Upper lobe of left lung (tissue), 6 donors: ENCODE results near the gene SLITRK3. TPM values are rescaled to one million over a fixed set of nuclear protein-coding genes. Genes with fewer than 3 reads are reported as not detected.

Experiments
- ATAC-seq, 2 donors: fragments of 200-7000 bp; cut with Tn5 transposase; one replicate each; pipeline ENCODE4 v1.9.1; 2022; ENCODE audit warnings: mild to moderate bottlenecking in 2 of 2, moderate library complexity in 2 of 2; ENCODE audit not compliant: low FRiP score in 2 of 2
- DNase-seq, 2 donors: peaks; one replicate each; pipeline ENCODE4 v3.0.0-alpha.2; 2019 to 2020
- H3K27ac ChIP-seq, 4 donors: fragments of 200-600 bp; sonication (generic); one replicate each; pipeline ENCODE4 v1.5.1; 2016 to 2019
- H3K27me3 ChIP-seq, 4 donors: fragments of 200-600 bp; sonication (generic); one replicate each; pipeline ENCODE4 v1.5.1; 2017 to 2019
- H3K36me3 ChIP-seq, 4 donors: fragments of 200-600 bp; sonication (generic); one replicate each; pipeline ENCODE4 v1.5.1; 2016 to 2019
- H3K4me1 ChIP-seq, 4 donors: fragments of 200-600 bp; sonication (generic); one replicate each; pipeline ENCODE4 v1.5.1; 2018 to 2019
- H3K4me3 ChIP-seq, 4 donors: fragments of 200-600 bp; sonication (generic); one replicate each; pipeline ENCODE4 v1.5.1; 2017 to 2019; ENCODE audit warnings: mild to moderate bottlenecking in 2 of 4, moderate library complexity in 1 of 4
- H3K9me3 ChIP-seq, 4 donors: fragments of 200-600 bp; sonication (generic); one replicate each; pipeline ENCODE4 v1.5.1; 2018 to 2019
- EP300 ChIP-seq, 4 donors: sonication (generic); formaldehyde crosslinking; IDR thresholded peaks; one replicate each; pipeline ENCODE4 v1.5.1; 2017; ENCODE audit warnings: antibody characterized with exemption in 4 of 4, control low read depth in 2 of 4
- POLR2A ChIP-seq, 4 donors: fragments of 450-650 bp; IDR thresholded peaks; one replicate each; pipeline ENCODE4 v1.5.1; 2016 to 2017; ENCODE audit warnings: antibody characterized with exemption in 4 of 4, mild to moderate bottlenecking in 2 of 4
- POLR2AphosphoS5 ChIP-seq, 2 donors: sonication (generic); formaldehyde crosslinking; IDR thresholded peaks; one replicate each; pipeline ENCODE4 v1.5.1; 2017; ENCODE audit warnings: antibody characterized with exemption in 2 of 2
- WGBS, 2 donors: methylation state at CpG; one replicate each; pipeline ENCODE4 v1.1.5; 2017 to 2018; 5-methylcytosine and 5-hydroxymethylcytosine counted together
- total RNA-seq, 6 donors: library from RNA; depleted of rRNA in 4 of 6; stranded (reverse); fragments of >200 nt in 4 of 6; gene quantifications; one replicate each; pipeline versions ENCODE4 v1.1.0 to v1.2.1, GENCODE V29; 2016 to 2021
- TF ChIP-seq, protein P1 (sequence below), 6 experiments: fragments of 450-650 bp in 4 of 6; fragments of 200-600 bp in 2 of 6; sonication (generic) in 2 of 6; IDR thresholded peaks; one replicate each; pipeline ENCODE4 v1.5.1; 2016 to 2019; ENCODE audit warnings: antibody characterized with exemption in 6 of 6
- donor health status: DM: no; HTN: no; CAD: no; lungs with moderate emphysema.
- donor health status: DM: no; HTN: yes; CAD: no; lungs with severe emphysema.

Gene SLITRK3
- total RNA-seq, 6 donors from 2014 or later, result 0.17 to 0.69 (median 0.37) TPM; not detected in 3

- 53 to 60% methylated on average over 2 of the region's 2 CpGs for WGBS, 2 donors
- Histone ChIP-seq H3K27ac (no peak overlapping the region), H3K4me1 (no peaks in the 10 kb centered on the region), H3K9me3 (no peaks in the 10 kb centered on the region), H3K27me3 (no peaks in the 10 kb centered on the region), H3K4me3 (no peak overlapping the region), H3K36me3 (no peaks in the 10 kb centered on the region)
- no peak for TF ChIP-seq POLR2AphosphoS5 (IDR thresholded peaks at IDR 0.05)
- TF ChIP-seq EP300 (IDR thresholded peaks at IDR 0.05), result no peak
- no peak for TF ChIP-seq POLR2A (IDR thresholded peaks at IDR 0.05)
- TF ChIP-seq, protein P1, sequence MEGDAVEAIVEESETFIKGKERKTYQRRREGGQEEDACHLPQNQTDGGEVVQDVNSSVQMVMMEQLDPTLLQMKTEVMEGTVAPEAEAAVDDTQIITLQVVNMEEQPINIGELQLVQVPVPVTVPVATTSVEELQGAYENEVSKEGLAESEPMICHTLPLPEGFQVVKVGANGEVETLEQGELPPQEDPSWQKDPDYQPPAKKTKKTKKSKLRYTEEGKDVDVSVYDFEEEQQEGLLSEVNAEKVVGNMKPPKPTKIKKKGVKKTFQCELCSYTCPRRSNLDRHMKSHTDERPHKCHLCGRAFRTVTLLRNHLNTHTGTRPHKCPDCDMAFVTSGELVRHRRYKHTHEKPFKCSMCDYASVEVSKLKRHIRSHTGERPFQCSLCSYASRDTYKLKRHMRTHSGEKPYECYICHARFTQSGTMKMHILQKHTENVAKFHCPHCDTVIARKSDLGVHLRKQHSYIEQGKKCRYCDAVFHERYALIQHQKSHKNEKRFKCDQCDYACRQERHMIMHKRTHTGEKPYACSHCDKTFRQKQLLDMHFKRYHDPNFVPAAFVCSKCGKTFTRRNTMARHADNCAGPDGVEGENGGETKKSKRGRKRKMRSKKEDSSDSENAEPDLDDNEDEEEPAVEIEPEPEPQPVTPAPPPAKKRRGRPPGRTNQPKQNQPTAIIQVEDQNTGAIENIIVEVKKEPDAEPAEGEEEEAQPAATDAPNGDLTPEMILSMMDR (IDR thresholded peaks at IDR 0.05), result no peak
- ATAC-seq (no peak), DNase-seq (no peak)
These were observed 21.6 kb upstream of the SLITRK3 start for GRCh38 chr3:165217739-165218138.

- 84 to 85% methylated on average over 1 of the region's 1 CpG for WGBS, 2 donors
- Histone ChIP-seq H3K4me1 (no peaks in the 10 kb centered on the region), H3K4me3 (no peak overlapping the region), H3K9me3 (no peaks in the 10 kb centered on the region), H3K27ac (no peak overlapping the region), H3K36me3 (no peaks in the 10 kb centered on the region), H3K27me3 (no peaks in the 10 kb centered on the region)
- DNase-seq (no peak), ATAC-seq (no peak)
- TF ChIP-seq, protein P1 (IDR thresholded peaks at IDR 0.05), result no peak
- TF ChIP-seq EP300 (IDR thresholded peaks at IDR 0.05), result no peak
- no peak for TF ChIP-seq POLR2A (IDR thresholded peaks at IDR 0.05)
- no peak for TF ChIP-seq POLR2AphosphoS5 (IDR thresholded peaks at IDR 0.05)
These were observed 16.4 kb upstream of the SLITRK3 start for GRCh38 chr3:165212580-165212979.

DNA sequence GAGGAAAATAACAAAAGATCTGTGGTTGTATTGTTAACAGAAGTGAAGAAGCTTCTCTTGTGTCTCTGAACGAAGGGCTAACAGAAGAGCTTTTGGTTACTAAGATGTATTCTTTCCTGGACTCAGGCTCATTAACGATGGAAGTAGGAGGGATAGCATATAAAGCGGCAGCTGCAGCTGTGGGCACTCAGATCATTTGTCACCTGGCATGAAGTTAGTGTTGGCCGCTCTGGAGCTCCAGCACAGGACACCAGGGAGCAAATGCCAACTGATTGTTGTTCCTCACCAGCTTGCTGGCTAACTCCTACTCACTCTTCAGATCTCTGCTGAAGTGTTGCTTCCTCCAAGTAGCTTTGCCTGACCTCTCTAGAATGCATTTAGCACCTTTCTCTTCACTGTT lies 15.5 kb upstream of the SLITRK3 start:
- Histone ChIP-seq H3K27ac (no peak overlapping the region), H3K27me3 (no peaks in the 10 kb centered on the region), H3K4me1 (no peaks in the 10 kb centered on the region), H3K9me3 (no peaks in the 10 kb centered on the region), H3K36me3 (no peaks in the 10 kb centered on the region), H3K4me3 (no peak overlapping the region)
- ATAC-seq, result no peak
- 85 to 86% methylated on average over 4 of the region's 4 CpGs for WGBS, 2 donors
- no peak for DNase-seq
- no peak for TF ChIP-seq POLR2AphosphoS5 (IDR thresholded peaks at IDR 0.05)
- TF ChIP-seq, protein P1 (IDR thresholded peaks at IDR 0.05), result no peak
- no peak for TF ChIP-seq POLR2A (IDR thresholded peaks at IDR 0.05)
- TF ChIP-seq EP300 (IDR thresholded peaks at IDR 0.05), result no peak

DNA sequence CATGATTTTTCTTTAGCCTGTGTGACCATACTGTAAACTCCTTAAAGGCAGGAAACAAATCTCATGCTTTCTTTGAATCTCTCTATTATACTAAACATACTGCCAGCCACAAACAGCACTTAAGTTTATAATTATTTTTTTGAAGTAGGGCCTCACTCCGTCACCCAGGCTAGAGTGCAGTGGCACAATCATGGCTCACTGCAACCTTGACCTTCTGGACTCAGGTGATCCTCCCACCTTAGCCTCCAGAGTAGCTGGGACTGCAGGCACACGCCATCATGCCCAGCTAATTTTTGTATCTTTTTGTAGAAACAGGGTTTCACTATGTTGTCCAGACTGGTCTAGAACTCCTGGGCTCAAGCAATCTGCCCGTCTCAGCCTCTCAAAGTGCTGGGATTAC lies 14.5 kb upstream of the SLITRK3 start:
- H3K36me3 ChIP-seq, result no peaks in the 10 kb centered on the region
- WGBS, 2 donors, result 74 to 81% methylated on average over 3 of the region's 3 CpGs
- H3K9me3 ChIP-seq, result no peaks in the 10 kb centered on the region
- H3K4me3 ChIP-seq, result no peak overlapping the region
- no peaks in the 10 kb centered on the region for H3K4me1 ChIP-seq
- no peak for DNase-seq
- no peaks in the 10 kb centered on the region for H3K27me3 ChIP-seq
- no peak overlapping the region for H3K27ac ChIP-seq
- no peak for TF ChIP-seq POLR2A (IDR thresholded peaks at IDR 0.05)
- TF ChIP-seq, protein P1 (IDR thresholded peaks at IDR 0.05), result no peak
- no peak for ATAC-seq

DNA sequence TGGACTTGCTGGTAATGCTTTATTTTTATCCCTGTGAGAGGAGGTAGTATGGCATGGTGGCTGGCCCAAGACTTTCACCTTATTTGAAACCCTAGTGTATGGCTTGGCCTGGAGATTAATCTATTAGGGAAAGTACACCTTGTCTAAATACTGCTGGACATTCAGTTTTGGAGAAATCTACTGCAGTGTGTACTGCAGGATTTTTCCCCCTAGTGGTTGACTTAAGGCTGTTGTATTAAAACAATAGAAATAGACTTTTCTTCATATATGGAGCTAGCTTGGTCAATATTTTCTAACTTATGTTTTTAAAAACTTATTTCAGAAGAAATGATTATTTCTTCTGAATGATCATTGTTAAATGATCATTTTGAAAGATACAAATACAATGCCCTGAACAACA lies 13.9 kb upstream of the SLITRK3 start:
- no peak for ATAC-seq
- H3K36me3 ChIP-seq, result no peaks in the 10 kb centered on the region
- no peaks in the 10 kb centered on the region for H3K4me1 ChIP-seq
- no peak overlapping the region for H3K4me3 ChIP-seq
- no peaks in the 10 kb centered on the region for H3K27me3 ChIP-seq
- no peaks in the 10 kb centered on the region for H3K9me3 ChIP-seq
- no peak for TF ChIP-seq EP300 (IDR thresholded peaks at IDR 0.05)
- TF ChIP-seq POLR2A (IDR thresholded peaks at IDR 0.05), result no peak
- no peak for TF ChIP-seq POLR2AphosphoS5 (IDR thresholded peaks at IDR 0.05)
- TF ChIP-seq, protein P1 (IDR thresholded peaks at IDR 0.05), result no peak
- no peak for DNase-seq
- no peak overlapping the region for H3K27ac ChIP-seq
